Right atrium auricular region (tissue), 2 donors: ENCODE results near the gene NEMP1. TPM values are rescaled to one million over a fixed set of nuclear protein-coding genes. Genes with fewer than 3 reads are reported as not detected.

Experiments
- DNase-seq: peaks from one replicate; pipeline ENCODE4 v3.0.0-alpha.2; 2019; ENCODE audit warnings: low spot score
- H3K27ac ChIP-seq, 2 donors: fragments of 200-600 bp; sonication (generic); 1 replicate in 1 of 2; 2 replicates in 1 of 2; pipeline ENCODE4 v1.5.1; 2016 to 2019
- H3K27me3 ChIP-seq, 2 donors: fragments of 200-600 bp; sonication (generic); one replicate each; pipeline versions ENCODE4 v1.5.1 to v1.6.0; 2017 to 2019
- H3K36me3 ChIP-seq: fragments of 200-600 bp; sonication (generic); one replicate; pipeline ENCODE4 v1.5.1; 2016
- H3K4me1 ChIP-seq, 2 donors: fragments of 200-600 bp; sonication (generic); one replicate each; pipeline versions ENCODE4 v1.5.1 to v1.6.0; 2017 to 2019
- H3K4me3 ChIP-seq, 2 donors: fragments of 200-600 bp; sonication (generic); 1 replicate in 1 of 2; 2 replicates in 1 of 2; pipeline ENCODE4 v1.5.1; 2017 to 2019; ENCODE audit warnings: mild to moderate bottlenecking in 1 of 2, moderate library complexity in 1 of 2
- H3K9me3 ChIP-seq, 2 donors: fragments of 200-600 bp; sonication (generic); one replicate each; pipeline ENCODE4 v1.5.1; 2019
- CTCF ChIP-seq, 2 donors: fragments of 200-600 bp; sonication (generic); IDR thresholded peaks; one replicate each; pipeline ENCODE4 v1.5.1; 2019; ENCODE audit warnings: antibody characterized with exemption in 2 of 2
- total RNA-seq, 2 donors: library from RNA; depleted of rRNA; stranded (reverse); fragments of >200 nt; gene quantifications; one replicate each; pipeline ENCODE4 v1.1.0, GENCODE V29; 2016

The NEMP1 gene
- total RNA-seq, 2 donors from 2014 or later, result 1.9 to 2.2 TPM

- Histone ChIP-seq H3K27me3 (no peaks in the 10 kb centered on the region), H3K36me3 (no peaks in the 10 kb centered on the region), H3K27ac (no peak overlapping the region), H3K4me1 (no peaks in the 10 kb centered on the region), H3K9me3 (no peaks in the 10 kb centered on the region), H3K4me3 (no peak overlapping the region)
- no peak for DNase-seq
- no peak for TF ChIP-seq CTCF (IDR thresholded peaks at IDR 0.05)
Measured at GRCh38 chr12:57033431-57033830, 45.2 kb downstream of the NEMP1 start.

- peaks cover 0 to 6% of the 10 kb centered on the region in 2 donors for H3K4me1 ChIP-seq
- no peaks in the 10 kb centered on the region for H3K36me3 ChIP-seq
- DNase-seq, result no peak
- no peak overlapping the region for H3K27ac ChIP-seq
- no peaks in the 10 kb centered on the region for H3K27me3 ChIP-seq
- no peak overlapping the region for H3K4me3 ChIP-seq
- no peak for TF ChIP-seq CTCF (IDR thresholded peaks at IDR 0.05)
- no peaks in the 10 kb centered on the region for H3K9me3 ChIP-seq
Measured at GRCh38 chr12:57031789-57032188, 46.8 kb downstream of the NEMP1 start.

GRCh38 chr12:57031138-57031725, 47.4 kb downstream of the NEMP1 start:
- no peak for TF ChIP-seq CTCF (IDR thresholded peaks at IDR 0.05)
- no peak for DNase-seq
- Histone ChIP-seq H3K27ac (no peak overlapping the region), H3K9me3 (no peaks in the 10 kb centered on the region), H3K4me3 (no peak overlapping the region), H3K27me3 (no peaks in the 10 kb centered on the region), H3K4me1 (peaks cover 0 to 6% of the 10 kb centered on the region in 2 donors), H3K36me3 (no peaks in the 10 kb centered on the region)

- H3K36me3 ChIP-seq, result no peaks in the 10 kb centered on the region
- no peaks in the 10 kb centered on the region for H3K27me3 ChIP-seq
- TF ChIP-seq CTCF (IDR thresholded peaks at IDR 0.05), result no peak
- H3K4me1 ChIP-seq, result peaks cover 0 to 6% of the 10 kb centered on the region in 2 donors
- no peak for DNase-seq
- no peaks in the 10 kb centered on the region for H3K9me3 ChIP-seq
- no peak overlapping the region for H3K27ac ChIP-seq
- no peak overlapping the region for H3K4me3 ChIP-seq
Measured at GRCh38 chr12:57029457-57029856, 49.1 kb downstream of the NEMP1 start.

GRCh38 chr12:57027805-57028153, 50.8 kb downstream of the NEMP1 start:
- Histone ChIP-seq H3K27me3 (no peaks in the 10 kb centered on the region), H3K4me3 (no peak overlapping the region), H3K27ac (no peak overlapping the region), H3K9me3 (no peaks in the 10 kb centered on the region), H3K4me1 (peaks cover 0 to 6% of the 10 kb centered on the region in 2 donors), H3K36me3 (no peaks in the 10 kb centered on the region)
- DNase-seq, result no peak
- no peak for TF ChIP-seq CTCF (IDR thresholded peaks at IDR 0.05)
